Forelimb muscle (tissue), 1 donor: Measurements from ENCODE around the gene CLCNKA. TPM values are rescaled to one million over a fixed set of nuclear protein-coding genes. Genes with fewer than 3 reads are reported as not detected.
"Not testable (repeated sequence)": the region's sequence is repeated elsewhere in the genome, so short reads cannot be mapped to it uniquely, and the experiment has no call there.

Source experiments
- DNase-seq: peaks from one replicate; pipeline ENCODE4 v3.0.0-alpha.2; 2013; ENCODE audit warnings: low read depth
- polyA plus RNA-seq: library from polyadenylated mRNA; unstranded; fragments of 120-200 nt; gene quantifications from one replicate; pipeline ENCODE4 v1.2.1, GENCODE V29; 2013; ENCODE audit not compliant: insufficient read length

CLCNKA gene
- polyA plus RNA-seq, 1 donor = 1.3 TPM

- DNase-seq = no peak
These were observed 20.3 kb downstream of the CLCNKA start for GRCh38 chr1:16042096-16042495.

DNA sequence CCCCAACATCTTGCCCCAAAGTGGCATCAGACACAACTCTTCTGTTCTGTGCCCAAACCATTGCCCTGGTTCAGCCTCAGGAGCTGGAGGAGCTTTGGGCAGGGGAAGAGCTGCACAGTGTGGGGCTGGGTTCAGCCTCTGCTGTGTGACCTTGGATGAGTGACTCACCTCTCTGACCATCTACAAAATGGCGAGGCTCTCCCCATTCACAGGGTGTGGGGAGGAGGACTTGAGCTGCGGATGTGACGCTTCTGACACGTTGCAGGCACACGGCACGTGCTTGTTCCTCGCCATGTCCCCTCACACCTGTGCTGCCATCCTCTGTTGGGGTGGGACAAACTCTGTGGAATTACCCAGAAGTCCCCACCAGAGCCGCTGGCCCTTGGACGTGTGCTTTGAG is 20.8 kb downstream of the CLCNKA start:
- DNase-seq = not testable (repeated sequence)

DNA sequence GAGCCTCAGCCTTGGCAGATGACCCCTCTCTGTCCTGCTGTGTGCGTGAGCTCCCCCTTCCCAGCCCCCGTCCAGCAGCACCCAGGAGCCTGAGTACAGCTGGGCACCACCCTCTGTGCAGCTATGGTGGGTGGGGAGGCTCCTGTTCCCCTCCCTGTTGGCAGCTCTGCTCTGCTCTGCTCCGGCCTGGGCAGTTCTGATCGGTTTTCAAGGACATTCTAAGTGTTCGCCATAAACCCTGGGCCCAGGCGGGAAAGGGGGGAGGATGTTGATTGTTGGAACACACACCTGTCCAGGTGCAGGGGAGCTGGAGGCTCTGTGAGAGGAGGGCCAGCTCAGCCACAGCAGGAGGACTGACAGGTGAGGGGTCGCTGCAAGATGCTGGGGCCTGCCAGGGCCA is 21.7 kb downstream of the CLCNKA start, which contains the start of gene CLCNKB:
Gene CLCNKB (plus strand): TSS at position 262 of the 400 bp plus-strand sequence. CDS start 711 bp downstream, outside the sequence.
- no peak for DNase-seq

DNA sequence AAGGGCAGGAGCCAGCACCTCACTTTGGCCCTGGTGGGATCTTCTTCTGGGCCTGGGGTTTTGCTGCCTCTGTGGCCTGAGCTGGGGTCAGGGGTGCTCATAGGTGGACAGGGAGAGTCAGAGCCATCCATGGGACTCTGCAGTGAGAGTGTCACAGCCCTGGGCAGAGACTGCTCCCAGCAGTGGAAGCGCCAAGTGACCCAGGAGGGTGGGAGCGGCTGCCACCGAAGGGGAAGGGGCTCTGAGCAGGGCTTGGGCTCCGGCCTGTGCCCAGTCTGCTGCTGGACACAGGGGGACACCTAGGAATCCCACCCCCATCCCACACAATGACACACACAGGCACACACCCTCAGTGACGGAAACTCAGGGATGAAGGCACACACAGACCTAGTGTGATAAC is 22.1 kb downstream of the CLCNKA start:
- DNase-seq = no peak

DNA sequence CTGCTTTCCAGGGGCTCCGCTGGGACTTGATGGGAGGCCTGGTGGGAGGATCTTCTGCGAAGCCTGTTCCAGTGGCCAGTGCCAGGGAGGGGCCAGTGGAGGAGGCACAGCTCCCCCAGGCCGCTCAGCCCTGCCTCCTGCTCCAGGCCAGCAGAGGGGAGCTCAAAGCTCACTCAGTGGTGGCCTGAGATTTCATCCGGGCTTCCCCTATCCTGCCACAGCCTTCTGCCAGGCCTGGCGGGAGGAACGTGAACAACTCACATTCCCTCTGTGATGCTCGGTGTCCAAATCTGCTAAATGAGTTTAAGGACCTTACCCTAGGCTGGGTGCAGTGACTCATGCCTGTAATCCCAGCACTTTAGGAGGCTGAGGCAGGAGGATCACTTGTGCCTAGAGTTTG is 25.0 kb downstream of the CLCNKA start:
- no peak for DNase-seq

GRCh38 chr1:16047791-16048475 is 26.1 kb downstream of the CLCNKA start:
- DNase-seq = no peak

DNA sequence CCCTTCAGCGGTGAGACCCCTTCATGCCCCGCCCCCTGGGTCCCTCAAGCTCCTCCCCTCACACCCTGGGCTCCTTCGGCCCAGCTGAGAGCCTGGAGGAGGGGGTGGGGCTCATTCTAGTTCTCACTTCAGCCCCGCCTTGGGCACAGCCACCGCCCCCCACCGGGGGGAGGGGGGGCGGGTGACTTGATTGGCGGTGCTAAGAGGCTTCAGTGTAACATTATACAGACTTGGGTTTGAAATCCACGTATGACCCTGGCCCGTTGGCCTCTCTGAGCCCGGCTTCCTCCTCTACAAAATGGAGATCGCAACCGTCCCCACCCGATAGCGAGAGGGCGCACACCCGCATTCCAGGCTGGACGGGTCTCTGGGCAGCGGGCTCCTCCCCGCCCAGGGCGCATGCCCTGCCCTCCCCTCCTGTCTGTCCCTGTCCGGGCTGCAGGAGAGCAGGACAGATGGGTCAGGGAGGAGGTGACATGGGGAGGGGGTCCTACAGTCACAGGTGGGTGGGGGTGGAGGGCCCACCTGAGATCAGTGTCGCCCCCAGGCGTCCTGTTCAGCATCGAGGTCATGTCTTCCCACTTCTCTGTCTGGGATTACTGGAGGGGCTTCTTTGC is 26.8 kb downstream of the CLCNKA start:
- DNase-seq = no peak

- DNase-seq = no peak
These were observed 28.5 kb downstream of the CLCNKA start for GRCh38 chr1:16050328-16050727.

DNA sequence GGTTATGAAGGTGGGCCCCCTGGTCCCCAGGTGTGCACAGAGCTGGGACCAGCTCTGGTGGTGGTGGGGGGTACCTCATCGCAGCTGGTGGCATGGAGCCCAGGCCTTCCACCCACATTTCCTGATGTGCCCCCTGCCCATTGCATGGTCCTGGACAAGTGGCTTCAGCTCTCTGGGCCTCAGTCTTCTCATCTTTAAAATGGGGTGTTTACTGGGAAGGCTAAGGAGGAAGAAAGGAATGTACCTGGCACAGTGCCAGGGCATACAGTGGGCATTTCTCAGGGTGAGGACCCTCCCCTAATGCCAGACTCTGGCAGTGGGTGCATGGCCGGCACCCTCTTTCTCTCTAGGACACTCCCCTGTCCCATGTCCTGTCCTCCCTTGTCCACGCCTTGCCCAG is 29.2 kb downstream of the CLCNKA start:
- no peak for DNase-seq

- DNase-seq = not testable (repeated sequence)
These were observed 30.1 kb downstream of the CLCNKA start for GRCh38 chr1:16051949-16052348.

DNA sequence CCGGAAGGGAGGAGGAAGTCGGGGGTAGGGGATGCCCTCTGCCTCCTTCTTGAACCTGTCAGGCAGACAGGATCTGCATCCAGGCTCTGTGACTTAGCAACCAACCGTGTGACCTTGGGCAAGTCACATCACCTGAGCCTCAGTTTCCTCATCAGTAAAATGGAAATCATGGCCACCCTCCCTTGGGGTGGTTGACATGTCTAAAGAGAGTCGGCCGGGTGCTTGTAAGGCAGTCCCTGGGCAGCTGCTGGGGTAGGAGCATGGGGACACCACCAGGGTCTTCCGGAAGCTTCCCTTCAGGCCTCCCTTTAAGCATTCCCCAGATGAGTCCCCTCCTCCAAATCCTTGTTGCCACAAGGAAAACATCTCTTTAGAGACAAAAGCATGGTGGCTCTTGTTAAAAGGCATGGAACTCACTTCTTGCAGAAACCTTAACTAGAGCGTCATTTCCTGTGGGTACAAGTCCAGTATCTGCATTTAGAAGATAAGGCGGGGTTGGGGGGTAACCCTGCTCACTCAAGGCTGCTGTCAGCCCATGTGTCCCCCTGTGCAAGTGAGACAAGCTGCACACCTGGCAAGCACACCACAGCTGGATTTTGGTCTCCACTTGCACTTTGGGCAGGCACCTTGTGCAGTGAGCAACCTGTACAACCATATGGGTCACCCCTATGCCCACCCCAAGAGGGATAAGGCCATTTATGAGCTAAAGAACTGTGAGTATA is 32.1 kb downstream of the CLCNKA start:
- DNase-seq = no peak

DNA sequence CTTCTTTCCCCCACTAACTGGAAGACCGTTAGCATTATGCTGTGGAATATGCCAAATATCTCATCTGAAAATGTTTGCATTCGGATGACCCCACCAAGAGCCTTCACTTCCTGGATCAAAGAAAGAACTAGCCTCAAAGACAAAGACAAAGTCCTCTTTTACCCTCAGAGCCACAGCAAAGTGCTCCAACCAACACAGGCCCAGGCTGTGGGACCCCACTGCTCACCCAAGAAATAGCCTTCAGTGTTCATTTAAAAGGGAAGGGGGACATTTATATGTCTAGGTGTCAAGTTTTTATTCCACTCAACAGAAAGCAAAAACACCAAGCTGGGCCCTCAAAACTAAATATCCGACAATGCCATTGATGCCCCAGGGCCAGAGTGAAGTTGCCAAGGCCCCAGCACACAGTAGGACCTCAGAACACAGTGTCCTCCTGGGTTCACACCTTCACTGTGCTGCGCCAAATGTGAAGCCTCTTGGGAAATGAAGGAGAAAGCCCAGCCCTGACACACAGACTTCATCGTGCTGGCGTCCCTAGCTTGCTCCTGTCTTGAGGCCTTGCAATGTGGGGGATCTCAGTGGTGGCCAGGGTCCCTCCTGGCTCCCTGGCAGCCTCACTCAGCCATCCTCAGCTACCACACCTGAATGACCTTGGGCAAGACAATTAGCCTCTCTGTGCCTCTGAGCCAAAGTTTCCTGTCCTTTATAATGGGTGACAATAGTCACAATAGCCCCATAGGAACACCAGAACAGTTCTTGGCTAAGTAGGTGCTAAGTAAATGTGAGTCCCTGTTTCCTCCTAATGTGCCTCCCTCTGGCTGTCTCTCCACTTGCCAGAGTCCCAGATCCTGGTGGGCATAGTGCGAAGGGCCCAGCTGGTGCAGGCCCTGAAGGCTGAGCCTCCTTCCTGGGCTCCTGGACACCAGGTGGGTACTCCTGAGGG is 33.0 kb downstream of the CLCNKA start:
- DNase-seq = no peak

GRCh38 chr1:16055613-16056520 is 34.0 kb downstream of the CLCNKA start:
- no peak for DNase-seq

DNA sequence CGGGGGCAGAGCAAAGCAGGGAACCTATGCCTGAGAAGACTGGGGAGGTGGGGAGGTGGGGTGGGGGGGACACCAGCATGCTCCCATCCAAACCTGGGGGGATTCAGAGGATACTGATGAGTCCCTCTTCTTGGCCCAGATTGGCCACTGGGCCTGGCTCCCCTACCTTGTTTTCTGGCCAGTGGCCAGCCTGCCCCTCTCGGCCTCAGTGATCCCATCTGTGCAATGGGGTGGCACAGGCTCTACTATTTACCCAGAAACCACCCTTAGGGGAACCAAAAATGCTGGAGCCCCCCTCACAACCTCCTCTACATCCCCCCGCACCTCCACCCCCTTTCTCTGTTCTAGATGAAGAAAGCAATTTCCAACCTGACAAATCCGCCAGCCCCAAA is 34.7 kb downstream of the CLCNKA start:
- not testable (repeated sequence) for DNase-seq

DNA sequence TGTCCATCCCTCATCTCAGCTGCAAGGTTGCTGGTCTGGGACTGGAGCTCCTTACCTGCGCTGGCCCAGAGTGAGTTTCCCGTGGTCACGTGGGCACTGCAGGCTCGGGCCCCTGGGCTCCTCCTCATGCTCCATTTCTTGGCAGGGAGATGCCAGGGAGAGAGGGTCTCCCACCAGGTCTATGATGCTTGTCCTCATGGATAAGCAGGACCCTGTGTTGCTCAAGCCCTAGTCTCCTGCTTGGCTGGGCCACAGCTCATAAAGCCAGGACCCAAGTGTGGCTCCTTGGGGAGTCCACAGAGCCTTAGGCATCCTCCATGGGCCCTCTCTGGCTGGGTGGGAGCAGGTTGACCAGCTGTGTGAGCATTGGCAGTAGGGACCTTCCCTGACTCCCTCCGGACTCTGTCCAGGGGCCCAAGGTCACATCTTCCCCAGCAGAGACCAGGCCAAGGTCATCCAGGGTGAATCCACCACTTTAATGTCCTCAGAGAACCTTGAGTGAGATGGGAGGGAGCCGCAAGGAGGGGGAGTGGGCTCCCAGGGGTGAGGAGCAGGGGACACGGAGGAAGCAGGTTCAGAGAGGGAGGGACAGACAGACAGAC is 35.6 kb downstream of the CLCNKA start:
- DNase-seq = not testable (repeated sequence)

- not testable (repeated sequence) for DNase-seq
These were observed 36.7 kb downstream of the CLCNKA start for GRCh38 chr1:16058394-16059120.

- no peak for DNase-seq
These were observed 39.4 kb downstream of the CLCNKA start for GRCh38 chr1:16061266-16061665.

DNA sequence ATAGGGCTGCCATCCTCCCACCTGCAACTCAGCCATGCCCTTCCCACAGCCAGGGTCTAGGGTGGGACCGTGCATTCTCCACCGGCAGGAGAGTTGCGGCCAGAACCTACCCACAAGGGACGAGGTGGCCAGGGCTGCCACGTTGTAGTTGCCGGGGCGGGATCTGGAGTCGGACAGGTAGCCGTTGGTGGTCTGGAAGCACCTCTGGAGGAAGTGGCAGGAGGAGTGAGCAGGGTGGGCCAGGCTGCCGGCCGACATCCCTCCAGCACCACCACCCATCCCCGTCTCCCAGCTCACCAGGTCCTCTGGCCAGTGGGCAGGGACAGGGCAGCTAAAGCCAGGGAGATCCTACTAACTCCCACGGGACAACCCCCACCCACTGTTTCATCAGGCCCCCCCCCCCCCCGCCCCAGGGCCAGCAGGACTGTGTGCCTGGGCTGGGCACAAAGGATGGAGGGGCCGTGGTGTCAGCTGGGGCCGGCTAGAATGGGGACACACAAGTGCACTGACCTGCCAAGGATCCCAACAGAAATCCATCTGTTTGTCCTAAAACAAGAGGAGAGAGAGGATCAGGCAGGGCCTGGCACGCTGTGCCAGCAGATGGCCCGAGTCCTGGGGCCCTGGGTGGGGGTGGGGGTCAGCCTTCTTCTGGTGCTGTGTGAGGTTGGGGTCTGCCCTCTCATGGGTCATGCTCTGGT is 40.3 kb downstream of the CLCNKA start:
- DNase-seq = not testable (repeated sequence)

DNA sequence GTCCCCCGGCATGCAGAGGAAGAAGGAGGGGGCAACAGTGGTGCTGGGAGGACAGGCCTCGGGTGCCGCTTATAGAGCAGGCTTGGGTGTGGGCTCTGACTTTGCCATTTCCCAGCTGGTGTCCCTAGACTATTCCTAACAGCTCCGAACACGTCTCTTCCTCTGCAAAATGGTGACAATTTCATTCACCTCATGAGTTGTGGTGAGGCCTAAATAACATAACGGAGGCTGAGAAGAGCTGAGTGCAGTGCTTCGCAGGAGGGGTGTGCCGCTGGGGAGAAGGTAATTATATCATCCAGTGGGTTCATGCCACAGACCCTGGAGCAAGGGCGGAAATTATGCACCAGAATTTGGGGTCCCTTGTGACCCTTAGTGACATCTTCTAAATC is 40.8 kb downstream of the CLCNKA start:
- not testable (repeated sequence) for DNase-seq
